IgD-negative memory B cell (primary cell): ENCODE data around the gene SYT9. TPM values are rescaled to one million over a fixed set of nuclear protein-coding genes. Genes with fewer than 3 reads are reported as not detected.

Source experiments
- H3K27ac Mint-ChIP-seq, 3 donors: one replicate each; pipeline ENCODE4 v1.8.0; 2020 to 2022; ENCODE audit warnings: mild to moderate bottlenecking in 3 of 3, mixed read lengths in 3 of 3, moderate library complexity in 1 of 3
- H3K27me3 Mint-ChIP-seq: one replicate; pipeline ENCODE4 v1.8.0; 2021; ENCODE audit warnings: mixed read lengths
- H3K36me3 Mint-ChIP-seq: one replicate; pipeline ENCODE4 v1.8.0; 2020; ENCODE audit warnings: mild to moderate bottlenecking, mixed read lengths
- H3K4me1 Mint-ChIP-seq, 3 donors: one replicate each; pipeline ENCODE4 v1.8.0; 2020 to 2022; ENCODE audit warnings: mixed read lengths in 3 of 3, mild to moderate bottlenecking in 1 of 3
- H3K4me3 Mint-ChIP-seq, 4 donors: one replicate each; pipeline ENCODE4 v1.8.0; 2020 to 2022; ENCODE audit warnings: mild to moderate bottlenecking in 4 of 4, mixed read lengths in 4 of 4, moderate library complexity in 3 of 4
- H3K9me3 Mint-ChIP-seq, 3 donors: one replicate each; pipeline ENCODE4 v1.8.0; 2020 to 2021; ENCODE audit warnings: mixed read lengths in 3 of 3, mild to moderate bottlenecking in 1 of 3
- polyA plus RNA-seq: library from polyadenylated mRNA; unstranded; fragments of 300-500 nt; fragmentation: Illumina TruSeq; gene quantifications from one replicate; pipeline ENCODE4 v1.2.3, GENCODE V29; 2021

Gene SYT9
- polyA plus RNA-seq, 1 donor from 2014 or later: 0.21 TPM

DNA sequence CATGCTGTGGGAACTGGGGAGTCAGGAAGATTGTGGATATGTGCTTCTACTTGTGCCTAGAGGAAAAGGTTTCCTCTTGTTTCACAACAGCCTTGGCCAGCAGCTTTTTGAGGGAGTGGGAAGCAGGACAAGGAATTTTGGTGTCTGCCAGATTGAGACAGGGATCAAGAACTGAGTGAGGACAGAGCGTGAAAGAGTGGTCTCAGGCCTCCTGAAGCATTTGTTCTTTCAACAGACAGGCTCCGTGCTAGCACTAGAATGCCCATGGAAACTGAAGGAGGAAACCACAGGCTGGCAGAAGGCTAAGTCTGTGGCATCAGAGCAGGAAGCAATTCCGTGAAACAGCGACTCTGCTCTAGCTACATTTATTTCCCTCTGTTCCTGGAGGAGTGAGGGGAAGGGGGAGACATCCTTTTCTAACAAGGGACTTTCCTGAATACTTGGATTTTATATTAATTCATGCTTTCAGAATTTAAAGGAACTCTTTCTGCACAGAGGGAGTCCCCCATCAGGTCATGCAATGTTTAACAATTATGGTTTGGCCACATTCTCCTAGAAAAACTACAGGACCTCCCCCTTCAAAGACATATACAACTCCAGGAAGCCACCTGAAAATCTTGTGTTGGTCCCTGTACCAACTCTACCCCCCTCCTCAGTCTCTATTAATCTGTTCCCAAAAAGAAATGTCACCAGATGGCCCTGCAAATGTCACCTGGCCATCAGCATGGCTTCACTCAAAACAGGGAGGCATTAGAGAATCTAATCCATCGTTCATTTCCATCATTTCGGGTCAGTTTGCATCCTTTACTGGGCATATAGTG lies 96.1 kb downstream of the SYT9 start:
- Mint-ChIP-seq H3K36me3 (no peaks in the 10 kb centered on the region), H3K27ac (no peak overlapping the region), H3K27me3 (peaks cover 9% of the 10 kb centered on the region), H3K9me3 (peaks cover 4 to 6% (median 6%) of the 10 kb centered on the region in 3 donors), H3K4me3 (no peak overlapping the region), H3K4me1 (no peaks in the 10 kb centered on the region)

DNA sequence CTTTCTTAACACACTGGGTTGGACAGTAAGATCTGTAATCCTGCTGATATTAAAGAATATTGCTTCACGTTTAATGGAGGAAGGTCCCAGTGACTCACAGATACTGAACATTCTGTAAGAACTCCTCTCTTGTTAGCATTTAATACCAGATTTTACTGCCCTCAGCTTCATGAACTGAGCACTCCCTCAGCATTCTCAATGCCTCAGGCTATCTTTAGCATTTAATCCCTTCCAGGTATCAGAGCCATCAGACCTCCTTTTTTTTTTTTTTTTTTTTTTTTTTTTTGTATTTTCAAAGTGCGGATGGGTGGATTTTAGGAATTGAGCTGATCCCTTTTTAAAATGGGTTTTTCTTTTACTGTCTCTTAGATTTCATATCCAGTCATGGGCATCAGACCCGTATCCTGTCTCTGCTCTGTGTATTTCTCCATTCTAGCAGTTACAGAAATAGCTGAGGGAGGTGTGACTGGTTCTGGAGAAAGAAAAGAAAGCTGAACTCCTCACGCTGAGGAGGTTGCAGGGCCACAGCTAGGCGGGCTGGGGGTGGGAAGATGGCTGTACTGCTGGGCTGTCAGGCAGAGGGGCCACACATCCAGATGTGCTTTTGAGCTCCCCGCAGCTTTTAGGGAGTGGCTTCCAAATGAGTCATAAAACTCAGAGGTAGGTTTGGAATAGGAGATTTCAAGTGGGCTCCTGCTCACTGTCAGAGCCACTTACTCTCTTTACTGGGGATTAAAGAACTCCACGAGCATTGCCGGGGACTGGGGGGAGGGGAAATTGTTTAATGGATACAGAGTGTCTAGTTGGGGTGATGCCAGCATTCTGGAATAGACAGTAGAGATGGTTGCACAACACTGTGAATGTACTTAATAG lies 97.0 kb downstream of the SYT9 start:
- peak overlapping the region in 1 of 3 donors; percentile 51 for H3K27ac Mint-ChIP-seq
- H3K9me3 Mint-ChIP-seq: peaks cover 0 to 2% (median 2%) of the 10 kb centered on the region in 3 donors
- H3K4me3 Mint-ChIP-seq: no peak overlapping the region
- H3K27me3 Mint-ChIP-seq: peaks cover 8% of the 10 kb centered on the region
- H3K4me1 Mint-ChIP-seq: no peaks in the 10 kb centered on the region
- no peaks in the 10 kb centered on the region for H3K36me3 Mint-ChIP-seq

DNA sequence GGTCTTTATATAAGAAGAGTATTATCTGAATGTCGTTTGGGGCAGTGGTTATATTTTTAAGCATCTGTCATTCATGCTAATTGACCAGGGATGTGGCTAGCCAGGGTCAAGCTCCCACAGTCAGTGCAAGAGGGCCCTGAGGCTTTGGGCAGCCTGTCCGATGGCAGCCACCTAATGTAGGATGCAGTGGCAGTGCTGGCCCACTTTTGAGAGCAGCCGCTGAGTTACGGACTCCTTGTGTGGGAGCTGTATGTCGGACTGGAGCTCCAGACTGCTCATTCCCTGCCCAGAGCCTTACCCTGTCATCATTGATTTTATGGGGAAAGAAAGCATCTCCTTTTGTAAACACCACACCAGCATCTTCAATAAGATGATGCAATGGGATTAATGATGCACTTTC lies 99.5 kb downstream of the SYT9 start:
- Mint-ChIP-seq H3K4me3 (no peak overlapping the region), H3K27ac (no peak overlapping the region), H3K36me3 (no peaks in the 10 kb centered on the region), H3K4me1 (no peaks in the 10 kb centered on the region), H3K9me3 (no peaks in the 10 kb centered on the region), H3K27me3 (peaks cover 6% of the 10 kb centered on the region)

GRCh38 chr11:7353100-7353499 lies 101.4 kb downstream of the SYT9 start:
- Mint-ChIP-seq H3K36me3 (no peaks in the 10 kb centered on the region), H3K9me3 (no peaks in the 10 kb centered on the region), H3K4me3 (no peak overlapping the region), H3K27ac (no peak overlapping the region), H3K27me3 (peaks cover 3% of the 10 kb centered on the region), H3K4me1 (no peaks in the 10 kb centered on the region)

- Mint-ChIP-seq H3K9me3 (peaks cover 0 to 5% (median 0%) of the 10 kb centered on the region in 3 donors), H3K27ac (no peak overlapping the region)
Observed at GRCh38 chr11:7364660-7365059, 113.0 kb downstream of the SYT9 start.

DNA sequence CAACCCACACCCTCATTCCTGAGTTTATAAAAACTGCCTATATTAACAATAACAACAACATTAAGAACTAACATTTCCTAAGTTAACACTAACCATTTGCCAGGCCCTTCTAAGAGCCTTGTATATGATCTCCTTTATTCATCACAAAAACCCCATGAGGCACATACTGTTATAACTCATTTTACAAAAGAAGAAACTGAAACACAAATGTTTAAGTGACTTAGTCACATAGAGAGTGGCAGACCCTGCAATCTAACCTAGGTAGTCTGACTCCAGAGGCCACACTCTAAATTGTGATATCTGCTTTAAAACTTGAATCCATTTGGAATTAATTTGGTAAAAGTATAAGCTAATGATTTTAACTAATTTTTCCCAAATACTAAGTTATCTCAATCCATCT lies 116.1 kb downstream of the SYT9 start:
- no peak overlapping the region for H3K27ac Mint-ChIP-seq
- peaks cover 2% of the 10 kb centered on the region for H3K27me3 Mint-ChIP-seq
- H3K4me3 Mint-ChIP-seq: no peak overlapping the region
- H3K9me3 Mint-ChIP-seq: peaks cover 0 to 5% (median 2%) of the 10 kb centered on the region in 3 donors
- no peaks in the 10 kb centered on the region for H3K36me3 Mint-ChIP-seq
- no peaks in the 10 kb centered on the region for H3K4me1 Mint-ChIP-seq

More at GRCh38 chr11:7364660-7365059, 113.0 kb downstream of the SYT9 start:
- Mint-ChIP-seq H3K4me3 (no peak overlapping the region), H3K36me3 (no peaks in the 10 kb centered on the region), H3K27me3 (no peaks in the 10 kb centered on the region), H3K4me1 (no peaks in the 10 kb centered on the region)

GRCh38 chr11:7376386-7376785 lies 124.7 kb downstream of the SYT9 start:
- no peak overlapping the region for H3K4me3 Mint-ChIP-seq
- H3K36me3 Mint-ChIP-seq: no peaks in the 10 kb centered on the region
- no peak overlapping the region for H3K27ac Mint-ChIP-seq
- H3K9me3 Mint-ChIP-seq: peaks cover 0 to 9% (median 3%) of the 10 kb centered on the region in 3 donors
- peaks cover 0 to 2% (median 0%) of the 10 kb centered on the region in 3 donors for H3K4me1 Mint-ChIP-seq
- peaks cover 18% of the 10 kb centered on the region for H3K27me3 Mint-ChIP-seq

GRCh38 chr11:7381937-7382336 lies 130.2 kb downstream of the SYT9 start:
- Mint-ChIP-seq H3K27me3 (peaks cover 3% of the 10 kb centered on the region), H3K27ac (no peak overlapping the region), H3K36me3 (no peaks in the 10 kb centered on the region), H3K4me3 (no peak overlapping the region), H3K9me3 (no peaks in the 10 kb centered on the region), H3K4me1 (peaks cover 0 to 2% (median 0%) of the 10 kb centered on the region in 3 donors)

DNA sequence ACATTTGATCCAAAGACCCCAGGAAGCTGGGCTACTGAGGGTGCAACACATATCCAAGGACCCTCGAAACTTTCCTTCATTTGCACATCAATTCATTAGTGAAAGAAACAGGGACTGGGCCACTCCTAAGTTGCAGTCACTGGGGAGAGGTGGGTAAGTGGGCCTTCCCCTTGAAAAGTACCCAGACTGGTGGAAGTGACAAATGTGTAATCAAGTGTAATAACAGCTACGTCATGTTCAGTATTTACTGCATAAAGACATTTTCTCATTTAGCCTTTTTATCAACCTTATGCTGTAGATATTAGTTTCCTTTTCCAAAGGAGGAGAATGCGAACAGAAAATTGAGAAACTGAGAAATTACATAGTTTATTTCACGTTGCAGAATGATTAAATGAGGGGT lies 131.7 kb downstream of the SYT9 start:
- Mint-ChIP-seq H3K4me3 (no peak overlapping the region), H3K27me3 (peaks cover 3% of the 10 kb centered on the region), H3K9me3 (peaks cover 0 to 2% (median 0%) of the 10 kb centered on the region in 3 donors), H3K4me1 (peaks cover 0 to 2% (median 0%) of the 10 kb centered on the region in 3 donors), H3K36me3 (no peaks in the 10 kb centered on the region), H3K27ac (no peak overlapping the region)

DNA sequence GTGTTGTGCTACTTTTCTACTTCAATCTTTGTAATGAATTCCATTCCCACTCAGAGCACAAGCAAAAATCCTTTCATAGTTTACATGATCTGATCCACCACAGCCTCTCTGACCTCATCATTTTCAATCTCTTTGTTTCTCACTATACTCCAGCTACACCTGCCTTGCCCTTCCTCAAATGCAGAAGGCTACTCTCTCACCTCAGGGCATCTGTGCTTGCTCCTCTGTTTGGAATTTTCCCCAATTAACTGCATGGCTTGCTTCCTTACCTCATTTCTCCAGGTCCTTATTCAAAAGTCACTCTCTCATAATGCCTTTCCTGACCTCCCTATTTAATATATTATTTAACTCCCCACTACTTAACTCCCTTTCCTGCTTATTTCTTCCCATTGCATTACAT lies 133.0 kb downstream of the SYT9 start:
- Mint-ChIP-seq H3K27me3 (peaks cover 3% of the 10 kb centered on the region), H3K4me1 (no peaks in the 10 kb centered on the region), H3K27ac (no peak overlapping the region), H3K36me3 (no peaks in the 10 kb centered on the region), H3K9me3 (peaks cover 0 to 2% (median 0%) of the 10 kb centered on the region in 3 donors), H3K4me3 (no peak overlapping the region)

- Mint-ChIP-seq H3K4me1 (no peaks in the 10 kb centered on the region), H3K9me3 (peaks cover 0 to 4% (median 2%) of the 10 kb centered on the region in 3 donors), H3K4me3 (no peak overlapping the region), H3K27me3 (no peaks in the 10 kb centered on the region), H3K27ac (no peak overlapping the region), H3K36me3 (no peaks in the 10 kb centered on the region)
Observed at GRCh38 chr11:7385532-7385931, 133.8 kb downstream of the SYT9 start.

DNA sequence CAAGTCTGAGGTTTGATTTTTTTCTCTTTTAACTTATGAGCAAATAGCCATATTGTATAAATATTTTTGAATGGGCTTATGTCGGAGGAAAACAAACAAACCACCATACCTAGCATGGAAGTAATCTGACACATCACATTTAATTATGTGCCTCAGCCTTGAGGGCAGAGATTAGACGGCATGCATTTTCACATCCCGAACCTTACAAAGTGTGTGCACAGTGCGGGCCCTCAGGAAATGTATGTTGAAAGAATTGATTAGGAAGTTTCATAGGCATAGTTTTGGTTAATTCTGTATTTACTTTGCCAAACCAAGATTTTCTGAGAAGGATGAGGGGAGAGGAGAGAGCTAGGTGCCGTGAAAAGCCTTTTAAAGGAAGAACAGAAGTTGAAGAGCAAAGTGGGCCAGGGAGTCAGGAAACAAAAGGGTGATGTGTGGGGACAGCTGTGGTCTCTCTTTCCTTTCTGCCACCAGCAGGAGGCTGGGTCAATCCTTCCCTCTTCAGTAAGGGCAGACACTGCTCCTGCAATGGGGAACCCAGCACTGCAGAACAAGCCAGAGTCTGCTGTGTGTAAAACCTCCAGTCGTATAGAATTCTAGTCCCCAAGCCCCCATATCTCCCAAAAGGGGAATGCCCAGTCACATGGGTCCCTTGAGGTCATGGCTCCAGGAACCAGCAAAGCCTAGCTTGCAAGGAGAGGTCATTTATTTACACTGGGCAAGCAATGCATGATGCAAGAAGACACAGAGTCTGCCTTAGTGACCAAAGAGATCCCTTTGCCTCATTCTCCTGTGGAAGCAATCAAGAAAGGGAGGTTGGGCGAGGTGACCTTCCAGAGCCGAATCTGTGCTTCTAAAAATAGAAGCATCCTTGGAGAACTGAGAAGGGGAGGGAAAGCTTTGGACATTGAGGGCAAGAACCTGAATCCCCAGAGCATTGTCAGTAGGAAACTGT lies 162.5 kb downstream of the SYT9 start:
- H3K9me3 Mint-ChIP-seq: peaks cover 0 to 13% (median 2%) of the 10 kb centered on the region in 3 donors
- H3K36me3 Mint-ChIP-seq: peaks cover 6% of the 10 kb centered on the region
- H3K27me3 Mint-ChIP-seq: peaks cover 24% of the 10 kb centered on the region
- peaks cover 0 to 1% (median 0%) of the 10 kb centered on the region in 3 donors for H3K4me1 Mint-ChIP-seq
- H3K4me3 Mint-ChIP-seq: no peak overlapping the region
- no peak overlapping the region for H3K27ac Mint-ChIP-seq

DNA sequence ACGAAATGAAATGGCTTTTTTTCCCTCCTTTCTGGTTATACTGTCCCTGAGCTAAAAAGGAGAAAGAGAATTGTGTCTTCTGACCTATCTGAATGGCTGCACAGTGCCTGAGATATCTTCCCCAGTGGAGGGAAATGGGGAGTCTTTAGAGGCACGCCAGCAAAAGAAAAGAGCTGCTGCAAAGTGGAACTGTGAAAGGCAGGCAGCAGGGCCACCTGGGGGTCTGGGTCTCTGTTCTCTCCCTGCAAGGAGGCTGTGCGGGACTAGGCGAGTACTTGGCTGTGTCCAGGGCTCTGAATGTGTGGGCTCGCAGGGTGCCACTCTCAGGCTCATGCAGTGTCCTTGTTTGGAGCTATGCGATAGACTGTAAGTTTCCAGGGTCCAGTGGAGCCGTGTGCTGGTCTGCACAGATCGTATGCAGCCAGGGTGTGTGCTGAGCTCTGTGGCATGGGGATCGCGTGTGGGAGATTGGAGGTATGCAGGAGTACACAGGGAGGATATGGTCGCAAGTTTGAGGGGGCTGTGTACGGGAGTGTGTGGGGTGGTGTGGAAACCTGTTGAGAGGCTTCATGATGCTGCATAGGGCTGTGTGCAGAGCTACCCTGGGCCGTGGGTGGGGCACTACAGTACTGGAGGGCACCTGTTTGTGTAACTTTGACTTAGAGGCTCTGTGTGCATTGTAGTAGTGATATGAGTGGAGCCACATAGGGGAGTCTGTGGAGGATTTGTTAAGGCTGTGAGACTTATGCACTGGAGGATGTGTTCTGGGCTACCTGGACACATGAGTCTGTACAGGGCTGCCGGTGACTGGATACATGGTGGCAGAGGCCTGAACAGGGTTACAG lies 163.5 kb downstream of the SYT9 start:
- Mint-ChIP-seq H3K9me3 (peaks cover 0 to 13% (median 2%) of the 10 kb centered on the region in 3 donors), H3K4me1 (no peaks in the 10 kb centered on the region), H3K27ac (peak overlapping the region in 1 of 3 donors; percentile 40), H3K4me3 (no peak overlapping the region), H3K36me3 (peaks cover 6% of the 10 kb centered on the region), H3K27me3 (peaks cover 24% of the 10 kb centered on the region)

DNA sequence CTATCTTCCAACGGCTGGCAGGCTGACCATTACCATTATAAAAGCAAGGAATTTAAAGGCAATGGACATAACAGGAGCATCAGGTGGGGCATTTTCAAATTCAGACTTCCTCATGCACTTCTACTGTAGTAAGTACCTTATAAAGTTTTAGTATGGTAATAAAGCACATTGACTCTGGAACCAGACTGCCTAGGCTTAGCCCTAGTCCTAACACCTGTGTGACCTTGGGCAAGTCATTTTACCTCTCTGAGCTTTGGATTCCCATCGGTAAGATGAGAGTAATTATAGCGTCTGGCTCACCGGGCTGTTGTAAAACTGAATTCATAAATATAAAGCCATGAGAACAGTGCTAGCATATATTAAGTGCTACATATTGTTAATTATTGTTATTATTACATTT lies 164.4 kb downstream of the SYT9 start:
- H3K27ac Mint-ChIP-seq: no peak overlapping the region
- H3K36me3 Mint-ChIP-seq: peaks cover 6% of the 10 kb centered on the region
- peaks cover 0 to 12% (median 2%) of the 10 kb centered on the region in 3 donors for H3K9me3 Mint-ChIP-seq
- no peaks in the 10 kb centered on the region for H3K4me1 Mint-ChIP-seq
- H3K4me3 Mint-ChIP-seq: no peak overlapping the region
- peaks cover 24% of the 10 kb centered on the region for H3K27me3 Mint-ChIP-seq
